SH-SY5Y (cell line): ENCODE data around the gene SPON1.

Source experiments
- GATA2 ChIP-seq: IDR thresholded peaks from 2 replicates; pipeline ENCODE4 v1.6.1; 2011; ENCODE audit warnings: mild to moderate bottlenecking, low read depth, low read length
- GATA3 ChIP-seq: IDR thresholded peaks from 2 replicates; pipeline ENCODE4 v1.6.1; 2011; ENCODE audit warnings: low read depth, mild to moderate bottlenecking, low read length, moderate library complexity

Gene SPON1

DNA sequence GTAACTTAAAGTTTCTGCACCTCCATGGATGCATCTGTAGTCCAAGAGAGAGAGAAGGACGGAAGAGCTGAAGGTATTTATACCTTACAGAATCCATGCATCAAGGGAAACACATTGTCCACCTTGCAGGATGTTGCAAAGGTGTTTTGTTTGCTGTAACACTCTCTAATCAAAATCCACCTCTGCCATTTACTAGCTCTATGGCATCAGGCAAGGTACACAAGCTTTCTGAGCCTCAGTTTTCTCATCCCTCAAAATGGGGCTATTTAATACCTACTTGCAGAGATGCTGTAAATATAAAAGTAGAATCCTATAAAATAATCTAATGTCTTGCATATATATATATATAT is 21.6 kb upstream of the SPON1 start:
- TF ChIP-seq GATA3 (no peak), GATA2 (no peak)

DNA sequence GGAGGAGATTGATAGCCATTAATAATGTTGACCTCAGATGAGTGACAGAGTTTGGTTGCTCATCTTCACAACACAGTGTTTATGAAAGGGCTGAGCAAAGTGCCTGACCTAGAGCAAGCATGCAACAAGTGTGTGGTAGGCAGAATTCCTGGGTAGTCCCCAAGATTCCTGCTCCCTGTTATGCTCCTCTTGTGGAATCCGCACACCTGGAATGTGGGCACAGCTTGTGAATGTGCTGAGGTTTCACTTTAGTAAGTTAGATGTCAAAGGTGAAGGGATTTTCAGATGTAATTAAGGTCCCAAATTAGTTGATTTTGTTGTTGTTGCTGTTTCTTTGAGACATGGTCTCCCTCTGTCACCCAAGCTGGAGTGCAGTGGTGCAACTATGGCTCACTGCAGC is 20.7 kb upstream of the SPON1 start:
- no peak for TF ChIP-seq GATA2
- TF ChIP-seq GATA3, result no peak

DNA sequence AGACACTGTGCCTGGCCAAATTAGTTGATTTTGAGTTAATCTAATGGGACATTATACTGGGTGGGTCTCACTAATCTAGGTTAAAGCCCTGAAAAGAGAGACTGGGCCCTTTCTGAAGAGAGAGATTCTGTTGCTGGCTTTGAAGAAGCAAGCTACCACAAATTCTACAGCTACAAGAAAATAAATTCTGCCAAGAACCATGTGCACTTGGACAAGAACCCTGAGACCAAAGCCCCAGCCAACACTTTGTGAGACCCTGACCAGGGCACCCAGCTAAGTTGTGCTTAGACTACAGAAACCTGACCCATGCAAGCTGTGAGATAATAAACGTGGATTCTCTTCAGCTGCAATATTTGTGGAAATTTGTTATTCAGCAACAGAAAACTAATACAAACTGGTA is 20.1 kb upstream of the SPON1 start:
- TF ChIP-seq GATA3 (no peak), GATA2 (no peak)

DNA sequence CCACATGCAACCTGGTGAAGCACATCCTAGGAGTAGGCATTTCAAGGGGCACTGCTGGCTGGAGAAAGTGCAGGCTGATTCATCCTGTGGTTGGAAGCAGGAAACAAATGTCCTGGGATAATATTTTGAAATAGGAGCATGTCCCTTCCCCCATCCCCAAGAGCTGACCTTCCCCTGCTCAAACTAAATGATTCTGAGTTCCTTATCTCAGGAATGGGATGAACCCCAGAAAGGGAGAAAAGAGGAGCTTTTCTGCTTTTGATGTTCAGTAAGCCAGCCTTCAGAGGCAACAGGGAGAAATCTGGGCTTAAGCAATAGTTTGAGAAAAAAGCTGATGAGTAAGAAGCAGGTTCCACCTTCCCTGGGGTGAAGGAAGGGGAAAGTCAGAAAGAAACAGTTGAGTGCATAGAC is 19.5 kb upstream of the SPON1 start:
- no peak for TF ChIP-seq GATA3
- no peak for TF ChIP-seq GATA2

DNA sequence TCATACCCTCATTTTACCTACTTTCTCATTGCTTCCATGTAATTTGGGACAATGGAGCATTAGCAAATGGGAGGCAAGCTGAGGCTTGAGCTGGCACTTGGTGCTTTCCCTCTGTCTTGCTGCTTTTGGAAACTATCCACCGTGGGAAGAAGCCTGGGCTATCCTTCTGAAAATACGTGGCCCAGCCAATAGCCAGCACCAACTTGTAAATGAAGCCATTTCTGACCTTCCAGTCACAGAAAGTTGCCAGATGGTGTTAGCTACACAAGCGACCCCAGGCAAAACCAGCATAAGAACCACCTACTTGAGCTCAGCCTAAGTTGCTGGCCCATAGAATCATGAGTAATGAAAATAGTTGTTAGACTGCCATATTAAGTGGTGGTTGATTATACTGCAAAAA is 18.5 kb upstream of the SPON1 start:
- no peak for TF ChIP-seq GATA3

DNA sequence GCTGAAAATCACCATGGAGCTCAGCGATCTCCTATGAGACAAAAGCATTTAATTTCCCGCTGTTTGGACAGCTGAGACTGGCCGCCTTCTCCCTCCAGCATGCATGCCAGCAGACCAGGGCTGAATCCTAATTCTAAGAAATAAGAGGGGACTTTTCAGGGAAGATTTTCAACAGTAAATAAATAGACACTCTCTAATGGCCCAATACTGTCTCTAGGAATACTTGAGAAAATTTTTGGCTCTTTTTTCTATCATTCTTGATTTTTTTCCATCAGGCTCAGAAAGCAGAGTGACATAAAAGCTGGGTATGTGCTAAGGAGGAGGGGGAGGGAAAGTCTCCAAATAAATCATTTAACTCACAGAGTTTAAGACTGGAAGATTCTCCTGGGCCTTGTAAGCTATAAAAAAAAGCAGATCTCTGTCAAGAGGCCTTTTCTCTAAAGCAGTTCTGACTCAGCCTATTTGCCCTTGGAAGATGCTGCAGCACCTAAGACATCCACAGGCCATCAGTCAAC is 17.6 kb upstream of the SPON1 start:
- no peak for TF ChIP-seq GATA3
- TF ChIP-seq GATA2, result no peak

DNA sequence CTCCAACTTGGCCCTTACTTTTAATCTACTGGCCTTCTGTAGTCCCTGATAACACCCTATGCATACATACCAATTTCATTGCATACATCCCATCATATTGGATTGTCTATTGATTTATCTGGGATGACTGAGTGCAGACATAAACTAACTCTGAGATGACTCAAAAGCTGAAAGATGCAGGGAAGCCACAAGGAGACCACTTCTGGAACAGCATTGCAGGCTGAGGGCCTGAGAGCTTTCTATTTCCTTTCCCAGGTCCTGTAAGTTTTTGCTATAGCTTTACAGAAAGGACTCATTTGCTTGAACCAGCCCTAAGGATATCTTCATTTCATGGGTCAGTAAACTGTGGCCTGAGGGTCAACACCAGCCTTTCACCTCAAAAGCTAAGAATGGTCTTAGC is 15.1 kb upstream of the SPON1 start:
- TF ChIP-seq GATA3 (no peak), GATA2 (no peak)

DNA sequence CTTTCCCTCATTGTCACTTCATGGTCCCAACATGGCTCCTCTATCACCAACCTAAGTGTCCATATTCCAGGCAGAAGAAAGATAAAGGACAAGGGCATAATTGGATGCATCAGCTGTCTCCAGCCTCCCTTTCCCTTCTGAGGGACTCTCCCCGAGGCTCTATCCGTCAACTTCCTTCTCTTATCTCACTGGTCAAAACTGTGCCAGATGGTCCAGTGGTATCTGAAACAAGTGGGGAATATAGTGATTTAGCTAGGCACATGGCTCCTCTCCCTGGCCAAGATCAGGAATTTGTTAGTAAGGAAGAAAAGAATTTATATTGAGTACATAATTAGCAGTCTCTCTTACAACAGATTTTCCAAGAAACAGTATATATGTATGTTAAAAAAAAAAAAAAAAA is 12.6 kb upstream of the SPON1 start:
- TF ChIP-seq GATA2 (peak; percentile 27; the same call in 1 of the 2 replicates), GATA3 (no peak)

DNA sequence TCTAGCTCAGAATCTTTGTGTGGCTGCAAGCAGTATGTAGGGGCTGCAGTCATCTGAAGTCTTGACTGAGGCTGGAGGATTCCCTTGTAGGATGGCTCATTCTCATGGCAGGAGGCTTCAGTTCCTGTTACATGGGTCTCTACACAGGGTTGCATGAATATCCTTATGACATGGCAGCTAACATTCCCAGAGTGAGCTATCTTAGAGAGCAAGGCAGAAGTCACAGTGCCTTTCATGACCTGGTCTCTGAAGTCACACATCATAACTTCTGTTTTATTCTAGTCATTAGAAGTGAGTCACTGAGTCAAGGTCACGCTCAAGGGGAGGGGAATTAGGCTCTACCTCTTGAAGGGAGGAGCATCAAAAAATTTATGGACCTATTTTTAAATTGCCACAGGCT is 10.3 kb upstream of the SPON1 start:
- TF ChIP-seq GATA3, result no peak
- no peak for TF ChIP-seq GATA2

DNA sequence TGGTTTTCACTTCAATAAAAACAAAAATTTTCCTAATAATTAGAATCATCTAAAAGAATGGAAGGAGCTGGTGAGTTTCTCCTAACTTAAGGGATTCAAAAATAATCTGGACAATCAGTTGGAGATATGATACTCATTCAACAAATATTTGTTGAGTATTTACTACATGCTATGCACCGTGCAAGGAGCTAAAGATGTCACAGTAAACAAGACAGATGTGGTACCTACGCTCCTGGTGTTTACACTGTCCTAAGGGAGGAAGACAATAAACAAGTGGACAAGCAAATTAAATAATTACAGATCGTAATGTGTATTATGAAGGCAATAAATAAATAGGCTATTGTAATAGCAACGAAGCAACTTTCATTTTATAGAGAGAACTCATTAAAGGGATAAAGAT is 9.9 kb upstream of the SPON1 start:
- no peak for TF ChIP-seq GATA2
- TF ChIP-seq GATA3, result no peak

DNA sequence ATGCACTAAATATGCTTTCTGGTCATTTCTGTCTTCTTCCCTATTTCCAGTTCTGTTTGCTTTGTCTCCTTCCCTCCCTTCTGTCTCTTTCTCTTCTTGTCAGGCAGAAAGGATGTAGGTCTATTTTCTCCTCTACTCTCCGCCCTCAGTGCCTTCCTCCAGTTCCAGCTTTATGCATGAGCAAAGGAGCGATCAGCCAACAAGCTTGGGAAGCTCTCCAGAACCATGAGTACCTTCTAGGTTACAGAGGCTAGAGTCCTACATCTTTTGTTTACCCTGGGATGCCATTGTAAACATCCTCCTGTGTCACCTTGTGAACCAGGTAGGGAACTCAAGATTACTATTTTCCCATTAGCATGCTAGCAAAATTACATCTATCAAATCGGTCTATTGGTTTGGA is 7.9 kb upstream of the SPON1 start:
- TF ChIP-seq GATA3, result no peak
- TF ChIP-seq GATA2, result no peak

DNA sequence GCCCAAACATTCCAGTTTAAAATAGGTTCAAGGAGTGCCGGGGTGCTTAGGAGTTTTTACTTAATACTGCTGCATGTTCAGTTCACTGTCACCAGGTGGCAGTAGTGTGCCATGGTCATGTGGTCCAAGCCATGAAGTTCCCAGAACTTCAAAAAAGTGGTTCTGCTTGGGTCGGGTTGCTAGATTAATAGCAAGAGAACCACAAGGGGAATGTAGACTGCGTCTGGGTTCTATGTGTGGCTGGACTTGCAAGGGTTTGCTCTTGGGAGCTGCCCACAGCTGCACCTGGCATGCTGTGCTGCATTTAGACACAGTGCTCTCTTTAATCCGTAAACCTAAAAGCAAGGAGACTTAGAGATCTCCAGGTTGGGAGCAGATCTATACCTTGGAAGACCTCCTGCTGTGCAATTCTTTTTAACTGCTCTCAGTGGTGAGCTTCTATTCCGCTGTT is 6.5 kb upstream of the SPON1 start:
- TF ChIP-seq GATA3, result no peak
- no peak for TF ChIP-seq GATA2

DNA sequence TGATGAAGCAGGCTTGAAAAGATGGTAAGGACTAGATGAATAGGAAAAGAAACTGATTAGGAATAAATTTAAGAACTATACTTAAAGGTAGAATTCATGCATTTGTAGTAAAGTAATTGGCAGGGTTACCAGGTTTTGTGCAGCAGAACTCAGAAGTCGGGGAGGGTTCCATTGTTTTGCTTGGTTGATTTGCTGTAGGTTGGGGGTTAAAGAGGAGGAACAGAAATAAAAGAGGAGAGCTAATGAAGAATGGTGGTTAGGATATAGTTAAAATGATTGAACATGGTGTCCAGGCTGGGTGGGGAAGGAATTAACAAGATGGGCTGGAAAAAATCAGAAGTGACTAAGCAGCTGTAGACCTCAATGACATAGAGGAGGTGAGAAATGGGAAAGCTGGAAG is 5.5 kb upstream of the SPON1 start:
- TF ChIP-seq GATA2, result no peak
- TF ChIP-seq GATA3, result no peak

DNA sequence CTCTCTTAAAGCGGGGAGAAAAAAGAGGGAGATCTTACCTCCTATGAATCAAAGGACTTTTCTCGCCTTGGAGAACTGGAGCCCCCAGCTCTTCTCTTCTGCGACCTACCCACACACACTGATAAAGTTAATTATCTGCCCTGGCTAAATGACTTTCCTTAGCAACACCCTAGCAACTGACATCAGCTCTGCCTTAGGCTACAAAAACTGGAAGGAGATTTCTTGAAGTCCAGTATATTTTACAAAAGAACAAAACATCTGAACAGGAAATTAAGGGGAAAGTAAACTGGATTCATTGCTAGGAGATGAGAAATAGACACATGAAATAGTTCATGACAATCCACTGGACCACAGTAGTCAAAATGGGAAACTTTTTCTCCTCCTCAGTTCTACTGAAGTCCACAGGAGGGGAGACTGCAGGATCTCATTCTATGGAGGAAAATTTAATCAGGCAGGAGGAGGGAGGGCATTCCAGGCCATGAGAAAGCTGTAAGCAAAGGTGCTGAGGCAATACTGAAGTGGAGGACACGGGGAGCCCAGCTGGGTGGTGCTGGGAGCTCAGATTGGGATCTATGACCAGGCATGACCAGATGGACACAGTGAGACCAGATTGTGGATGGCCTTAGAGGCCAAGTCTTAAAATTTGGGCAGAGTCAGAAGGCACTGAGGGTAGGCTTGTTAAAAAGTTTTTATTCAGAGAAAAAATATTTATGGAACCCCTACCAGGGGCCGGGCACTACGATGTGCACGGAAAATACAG is 3.7 kb upstream of the SPON1 start:
- TF ChIP-seq GATA3, result no peak

DNA sequence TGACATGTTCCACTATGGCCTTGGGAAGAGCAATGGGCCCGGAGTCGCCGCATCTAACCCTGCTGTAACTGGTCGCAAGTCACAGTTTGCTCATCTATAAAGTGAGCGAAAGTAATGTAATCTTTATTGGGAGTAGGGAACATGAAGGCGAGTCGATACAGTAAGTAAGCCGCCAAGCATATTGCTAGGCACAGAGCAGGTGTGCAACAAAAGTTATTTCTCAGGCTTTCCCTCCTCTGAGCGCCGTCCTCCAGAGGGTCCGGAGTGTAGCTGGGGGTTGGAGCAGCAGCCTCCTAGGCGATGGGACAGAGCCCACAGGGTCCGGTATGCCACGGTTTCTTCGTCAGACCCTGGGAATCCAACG is 343 bp upstream of the SPON1 start:
- TF ChIP-seq GATA3 (no peak), GATA2 (no peak)
